Measurements from ENCODE around the gene A3GALT2.

The A3GALT2 gene

DNA sequence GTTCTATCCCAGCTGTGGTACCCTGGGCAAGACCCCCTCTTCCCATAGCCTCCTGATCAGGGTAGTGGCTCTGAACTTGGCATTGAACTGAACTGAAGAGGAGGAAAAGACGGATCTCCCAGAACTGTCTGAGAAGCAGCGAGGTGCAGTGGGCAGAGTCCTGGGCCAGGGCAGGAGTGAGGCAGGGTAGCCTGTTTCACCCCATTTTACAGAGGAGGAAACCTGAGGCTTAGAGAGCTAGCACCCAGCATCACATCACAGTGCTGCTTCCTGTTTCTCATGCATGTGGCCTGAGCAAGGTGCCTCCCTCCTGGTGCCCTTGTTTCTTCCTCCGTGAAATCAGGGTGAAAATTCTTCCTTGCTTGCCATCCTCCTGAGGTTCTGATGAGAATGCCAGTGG, 47.5 kb downstream of the A3GALT2 start:
- DNase-seq = no peak

GRCh38 chr1:33272930-33273329, 48.0 kb downstream of the A3GALT2 start:
- no peak for DNase-seq

- no peak for DNase-seq
Observed at GRCh38 chr1:33272509-33272908, 48.4 kb downstream of the A3GALT2 start.

GRCh38 chr1:33271666-33272505, 49.0 kb downstream of the A3GALT2 start:
- no peak for DNase-seq

GRCh38 chr1:33270808-33271465, 50.0 kb downstream of the A3GALT2 start:
- no peak for DNase-seq

- no peak for DNase-seq
Observed at GRCh38 chr1:33270379-33270778, 50.5 kb downstream of the A3GALT2 start.

DNA sequence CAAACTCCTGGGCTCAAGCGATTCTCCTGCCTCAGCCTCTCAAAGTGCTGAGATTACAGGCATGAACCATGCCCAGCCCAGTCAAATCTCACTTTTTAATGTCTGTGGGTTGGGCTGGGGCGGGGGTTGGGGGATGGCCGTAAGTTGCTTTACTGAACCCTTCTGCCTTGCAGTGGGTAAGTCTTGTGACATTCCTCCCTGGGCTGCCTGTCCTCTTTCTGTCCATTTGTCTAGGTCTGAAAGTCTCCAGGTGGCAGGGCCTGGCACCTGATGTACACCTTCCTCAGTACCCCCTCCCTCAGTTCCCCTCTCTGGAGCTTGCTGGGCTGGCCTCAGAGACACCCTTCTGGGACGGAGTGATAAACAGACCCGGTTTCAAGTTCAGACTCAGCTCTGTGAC, 51.3 kb downstream of the A3GALT2 start:
- DNase-seq = no peak

- no peak for DNase-seq
Observed at GRCh38 chr1:33268927-33269610, 51.8 kb downstream of the A3GALT2 start.

DNA sequence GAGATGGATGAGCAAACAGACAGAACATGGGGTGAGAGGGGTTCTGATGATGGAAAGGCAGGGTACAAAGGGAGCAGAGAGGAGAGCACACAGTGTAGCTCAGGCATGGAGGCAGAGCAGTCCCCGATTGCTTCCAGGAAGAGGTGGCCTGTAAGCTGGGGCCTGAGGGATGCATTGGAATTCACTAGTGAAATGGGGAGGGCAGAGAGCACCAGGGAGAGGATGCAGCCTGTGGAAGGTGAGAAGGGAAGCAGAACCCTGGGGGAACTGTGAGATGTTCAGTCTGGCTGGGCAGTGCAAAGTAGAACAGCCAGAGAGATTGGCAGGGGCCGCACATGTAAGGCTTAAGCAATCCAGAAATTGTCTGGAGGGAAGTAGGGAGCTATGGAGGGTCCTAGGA, 52.4 kb downstream of the A3GALT2 start:
- no peak for DNase-seq

- no peak for DNase-seq
Observed at GRCh38 chr1:33267468-33268205, 53.3 kb downstream of the A3GALT2 start.

GRCh38 chr1:33266766-33267165, 54.1 kb downstream of the A3GALT2 start:
- no peak for DNase-seq

DNA sequence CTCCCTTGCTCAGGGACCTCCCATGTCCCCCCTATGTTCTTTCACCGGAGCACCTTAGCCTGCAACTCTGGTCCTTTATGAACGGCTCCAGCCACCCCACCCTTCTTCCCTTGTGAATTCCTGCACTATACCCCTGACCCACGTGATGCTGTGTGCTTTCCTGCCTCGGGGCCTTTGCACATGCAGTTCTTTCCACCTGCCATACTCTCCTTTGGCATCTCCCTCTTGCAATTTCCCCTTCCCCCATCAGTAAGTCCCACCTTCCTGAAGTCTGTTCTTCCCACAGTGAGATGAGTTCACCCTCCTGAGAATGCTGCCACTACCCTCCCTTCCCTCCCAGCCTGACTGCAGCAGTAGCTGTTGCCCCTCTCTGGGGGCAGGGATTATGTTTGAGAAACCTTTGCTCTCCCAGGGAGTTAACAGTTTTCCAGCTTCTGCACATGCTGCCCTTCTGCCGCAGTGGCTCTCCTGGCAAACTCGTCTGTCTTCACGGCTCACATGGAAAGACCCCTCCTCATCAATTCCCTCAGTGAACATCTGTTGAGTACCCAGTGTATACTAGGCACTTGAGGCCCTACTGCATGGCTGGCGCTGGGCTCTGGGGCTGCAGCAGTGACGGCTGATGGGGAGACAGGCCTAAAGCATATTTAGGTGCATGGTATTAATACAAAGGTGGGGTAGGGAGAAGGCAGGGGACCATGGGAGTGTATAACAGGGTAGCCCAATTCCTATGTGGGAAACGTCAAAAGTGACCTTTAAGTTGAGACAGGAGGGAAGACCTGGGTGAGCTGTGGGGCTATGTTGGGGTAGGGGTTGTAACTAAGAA, 54.9 kb downstream of the A3GALT2 start:
- no peak for DNase-seq

GRCh38 chr1:33263890-33264504, 56.9 kb downstream of the A3GALT2 start:
- DNase-seq = no peak

GRCh38 chr1:33261344-33261743, 59.6 kb downstream of the A3GALT2 start:
- DNase-seq = no peak

- DNase-seq = no peak
Observed at GRCh38 chr1:33260439-33260838, 60.5 kb downstream of the A3GALT2 start.

- DNase-seq = no peak
Observed at GRCh38 chr1:33259879-33260278, 61.0 kb downstream of the A3GALT2 start.

- no peak for DNase-seq
Observed at GRCh38 chr1:33258788-33259274, 62.1 kb downstream of the A3GALT2 start.

DNA sequence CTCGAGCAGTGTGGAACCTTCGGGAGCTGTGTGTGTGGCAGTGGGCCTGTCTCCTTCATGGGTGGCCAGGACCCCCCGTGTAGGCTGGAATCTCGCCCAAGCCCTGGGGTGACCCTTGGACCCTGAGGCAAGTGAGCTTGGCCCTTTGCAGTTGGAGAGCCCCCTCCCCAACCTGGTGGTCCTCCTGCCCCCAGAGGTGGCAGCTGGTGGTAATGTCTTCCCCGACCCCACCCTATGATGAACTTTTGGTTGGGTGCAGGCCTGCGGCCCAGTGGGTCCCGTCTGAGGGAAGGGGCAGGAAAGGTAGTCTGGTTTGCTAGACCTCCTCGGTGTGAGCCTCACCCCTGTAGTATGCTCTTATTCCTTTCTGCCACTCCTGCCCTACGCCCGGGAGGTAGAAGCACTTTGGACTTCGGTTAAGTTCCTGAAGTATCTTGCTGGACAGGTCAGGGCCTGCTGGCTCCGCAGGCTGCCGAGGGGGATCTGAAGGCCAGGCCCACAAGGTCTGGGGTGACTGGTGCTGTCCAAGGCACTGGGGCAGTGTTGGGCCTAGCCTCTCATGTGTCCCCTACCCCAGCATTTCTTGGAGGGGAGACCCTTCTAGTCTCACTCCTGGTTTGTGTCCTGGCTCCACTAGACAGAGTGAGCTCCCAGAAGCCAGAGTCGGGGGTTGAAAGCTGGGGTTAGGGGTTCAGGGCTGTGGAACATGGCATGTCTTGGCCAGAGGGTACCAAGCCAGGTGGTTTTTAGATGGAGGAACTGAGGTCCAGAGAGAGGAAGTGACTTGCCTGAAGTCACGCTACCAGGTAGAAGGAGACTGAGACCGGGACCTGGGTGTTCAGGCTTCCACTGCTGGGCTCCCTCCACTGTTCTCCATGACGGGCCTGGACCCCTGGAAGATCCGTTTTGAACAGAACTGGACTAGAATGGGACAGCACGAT, 62.9 kb downstream of the A3GALT2 start:
- no peak for DNase-seq

Measured in nucleus accumbens (tissue), 56 donors.